Mesenchymal stem cell (in vitro differentiated cells and primary cell): ENCODE data around the gene MYF6.
A peak's percentile ranks its signal among the peaks of the same experiment; 100 is the strongest.

ENCODE experiments used
- DNase-seq: peaks from one replicate; pipeline ENCODE4 v3.0.0-alpha.2; 2013
- H2AFZ ChIP-seq: one replicate; pipeline ENCODE4 v1.6.1; 2013; ENCODE audit warnings: low read depth, mild to moderate bottlenecking, control low read depth, inconsistent platforms, low read length, moderate library complexity
- H2AK5ac ChIP-seq: 2 replicates; pipeline ENCODE4 v1.6.1; 2013; ENCODE audit warnings: low read length, moderate library complexity, mild to moderate bottlenecking, inconsistent platforms; ENCODE audit not compliant: severe bottlenecking
- H2BK120ac ChIP-seq: one replicate; pipeline ENCODE4 v1.6.1; 2013; ENCODE audit warnings: low read depth, mild to moderate bottlenecking, inconsistent platforms, low read length, moderate library complexity
- H2BK12ac ChIP-seq, 2 experiments: one replicate each; pipeline ENCODE4 v1.6.1; 2013; ENCODE audit warnings: inconsistent platforms in 2 of 2, low read length in 2 of 2, mild to moderate bottlenecking in 2 of 2, moderate library complexity in 2 of 2, control low read depth in 1 of 2
- H2BK15ac ChIP-seq: one replicate; pipeline ENCODE4 v1.6.1; 2013; ENCODE audit warnings: mild to moderate bottlenecking, low read depth, inconsistent platforms; ENCODE audit not compliant: poor library complexity, severe bottlenecking
- H2BK5ac ChIP-seq: 2 replicates; pipeline ENCODE4 v1.6.1; 2013; ENCODE audit warnings: low read depth, mild to moderate bottlenecking, low read length, control low read depth, inconsistent platforms; ENCODE audit not compliant: poor library complexity, severe bottlenecking
- H3K14ac ChIP-seq, 2 experiments: one replicate each; pipeline ENCODE4 v1.6.1; 2013; ENCODE audit warnings: inconsistent platforms in 2 of 2, low read length in 2 of 2, control low read depth in 1 of 2, mild to moderate bottlenecking in 1 of 2, moderate library complexity in 1 of 2
- H3K18ac ChIP-seq, 2 experiments: one replicate each; pipeline ENCODE4 v1.6.1; 2013; ENCODE audit warnings: inconsistent platforms in 2 of 2, low read length in 2 of 2, control low read depth in 1 of 2, low read depth in 1 of 2, mild to moderate bottlenecking in 1 of 2
- H3K23ac ChIP-seq, 2 experiments: one replicate each; pipeline ENCODE4 v1.6.1; 2013; ENCODE audit warnings: inconsistent platforms in 2 of 2, low read length in 2 of 2, mild to moderate bottlenecking in 2 of 2, moderate library complexity in 2 of 2, control low read depth in 1 of 2
- H3K27ac ChIP-seq: 2 replicates; pipeline ENCODE4 v1.5.1; 2013; ENCODE audit warnings: mild to moderate bottlenecking, moderate library complexity, low read length, control low read depth, inconsistent platforms; ENCODE audit not compliant: poor library complexity, severe bottlenecking
- H3K27me3 ChIP-seq, 2 experiments: 2 replicates each; pipeline versions ENCODE4 v1.6.1 to v1.7.0; 2013; ENCODE audit warnings: low read length in 2 of 2, mild to moderate bottlenecking in 2 of 2, moderate library complexity in 2 of 2, control low read depth in 1 of 2, inconsistent platforms in 1 of 2; ENCODE audit not compliant: control insufficient read depth in 1 of 2, insufficient read depth in 1 of 2
- H3K36me3 ChIP-seq, 2 experiments: 2 replicates each; pipeline versions ENCODE4 v1.6.1 to v1.7.0; 2013; ENCODE audit warnings: low read length in 2 of 2, control low read depth in 1 of 2, inconsistent platforms in 1 of 2, low read depth in 1 of 2, mild to moderate bottlenecking in 1 of 2; ENCODE audit not compliant: insufficient read depth in 2 of 2, control insufficient read depth in 1 of 2
- H3K4ac ChIP-seq, 2 experiments: one replicate each; pipeline ENCODE4 v1.6.1; 2013; ENCODE audit warnings: inconsistent platforms in 2 of 2, low read length in 2 of 2, mild to moderate bottlenecking in 2 of 2, moderate library complexity in 2 of 2, control low read depth in 1 of 2, low read depth in 1 of 2
- H3K4me1 ChIP-seq: 2 replicates; pipeline ENCODE4 v1.6.1; 2013; ENCODE audit warnings: low read depth, low read length, control low read depth; ENCODE audit not compliant: control insufficient read depth, insufficient read depth
- H3K4me2 ChIP-seq: 2 replicates; pipeline ENCODE4 v1.6.1; 2013; ENCODE audit warnings: low read length, mild to moderate bottlenecking, inconsistent platforms; ENCODE audit not compliant: poor library complexity, severe bottlenecking
- H3K4me3 ChIP-seq, 2 experiments: 2 replicates each; pipeline versions ENCODE4 v1.5.1 to v1.7.0; 2013; ENCODE audit warnings: low read length in 2 of 2, mild to moderate bottlenecking in 2 of 2, control low read depth in 1 of 2, low read depth in 1 of 2; ENCODE audit not compliant: insufficient read depth in 1 of 2
- H3K79me1 ChIP-seq: replicated peaks from 2 replicates; pipeline ENCODE4 v1.6.1; 2013; ENCODE audit warnings: mild to moderate bottlenecking, control low read depth, low read length, inconsistent platforms; ENCODE audit not compliant: poor library complexity, severe bottlenecking
- H3K9ac ChIP-seq: 2 replicates; pipeline ENCODE4 v1.7.0; 2013; ENCODE audit warnings: mild to moderate bottlenecking, low read length, moderate library complexity
- H3K9me3 ChIP-seq: 2 replicates; pipeline ENCODE4 v1.7.0; 2013; ENCODE audit warnings: mild to moderate bottlenecking, low read length; ENCODE audit not compliant: control insufficient read depth
- H4K8ac ChIP-seq: one replicate; pipeline ENCODE4 v1.6.1; 2013; ENCODE audit warnings: inconsistent platforms, mild to moderate bottlenecking, low read length, moderate library complexity
- H4K91ac ChIP-seq: one replicate; pipeline ENCODE4 v1.6.1; 2013; ENCODE audit warnings: mild to moderate bottlenecking, low read length, inconsistent platforms
- WGBS: methylation state at CpG from one replicate; pipeline ENCODE4 v1.1.7; 2013; ENCODE audit warnings: mixed read lengths; 5-methylcytosine and 5-hydroxymethylcytosine counted together

Gene MYF6

GRCh38 chr12:80716696-80717469 lies 9.4 kb downstream of the MYF6 start, which contains the start of gene MYF5:
Gene MYF5 (plus strand): TSS chr12:80716912. CDS start chr12:80717064, 152 bp downstream.
- H4K8ac ChIP-seq = no peak within 1 kb of the TSS
- no peak within 1 kb of the TSS for H4K91ac ChIP-seq
- H2BK5ac ChIP-seq = no peak within 1 kb of the TSS
- H3K27me3 ChIP-seq = peaks cover 0 to 45% of the 10 kb centered on the region in 2 experiments
- no peak within 1 kb of the TSS for H2AFZ ChIP-seq
- H2BK120ac ChIP-seq = no peak within 1 kb of the TSS
- H2BK15ac ChIP-seq = no peak within 1 kb of the TSS
- H3K18ac ChIP-seq = no peak within 1 kb of the TSS
- H3K27ac ChIP-seq = no peak within 1 kb of the TSS
- H3K4me1 ChIP-seq = peaks cover 2% of the 10 kb centered on the region
- peaks cover 2% of the 10 kb centered on the region for H3K9me3 ChIP-seq
- H3K79me1 ChIP-seq = no peaks in the 10 kb centered on the region
- WGBS = 90% methylated on average over 45 of the region's 45 CpGs
- peak within 1 kb of the TSS in 1 of 2 experiments; percentile 45 for H3K4me3 ChIP-seq
- no peak within 1 kb of the TSS for H3K4me2 ChIP-seq
- no peak within 1 kb of the TSS for H3K23ac ChIP-seq
- no peak within 1 kb of the TSS for H2AK5ac ChIP-seq
- no peak within 1 kb of the TSS for H3K4ac ChIP-seq
- H3K9ac ChIP-seq = no peak within 1 kb of the TSS
- DNase-seq = no peak
- no peaks in the 10 kb centered on the region for H3K36me3 ChIP-seq
- H2BK12ac ChIP-seq = no peak within 1 kb of the TSS
- H3K14ac ChIP-seq = no peak within 1 kb of the TSS

- no peak overlapping the region for H4K8ac ChIP-seq
- no peak overlapping the region for H3K4ac ChIP-seq
- no peak overlapping the region for H3K23ac ChIP-seq
- H4K91ac ChIP-seq = no peak overlapping the region
- no peak overlapping the region for H3K18ac ChIP-seq
- no peak overlapping the region for H2BK120ac ChIP-seq
- peak overlapping the region in 1 of 2 experiments; percentile 55 for H3K14ac ChIP-seq
- H3K27ac ChIP-seq = no peak overlapping the region
- no peaks in the 10 kb centered on the region for H3K36me3 ChIP-seq
- H2BK12ac ChIP-seq = no peak overlapping the region
- no peak overlapping the region for H3K9ac ChIP-seq
- DNase-seq = no peak
- no peaks in the 10 kb centered on the region for H3K79me1 ChIP-seq
- H3K9me3 ChIP-seq = peaks cover 2% of the 10 kb centered on the region
- no peak overlapping the region for H2AFZ ChIP-seq
- no peak overlapping the region for H2BK5ac ChIP-seq
- H2BK15ac ChIP-seq = no peak overlapping the region
- H3K27me3 ChIP-seq = peaks cover 0 to 43% of the 10 kb centered on the region in 2 experiments
- peaks cover 2% of the 10 kb centered on the region for H3K4me1 ChIP-seq
- WGBS = 91% methylated on average over 4 of the region's 4 CpGs
- H3K4me2 ChIP-seq = no peak overlapping the region
- no peak overlapping the region for H2AK5ac ChIP-seq
- no peak overlapping the region for H3K4me3 ChIP-seq
Measured at GRCh38 chr12:80717856-80718255, 10.4 kb downstream of the MYF6 start.

- Histone ChIP-seq H3K14ac (no peak overlapping the region), H2BK12ac (no peak overlapping the region), H3K9me3 (peaks cover 2% of the 10 kb centered on the region), H3K4me1 (no peaks in the 10 kb centered on the region), H3K23ac (no peak overlapping the region), H3K4me2 (no peak overlapping the region), H3K18ac (no peak overlapping the region), H3K79me1 (no peaks in the 10 kb centered on the region), H2BK120ac (no peak overlapping the region), H3K27me3 (peaks cover 0 to 27% of the 10 kb centered on the region in 2 experiments), H4K8ac (no peak overlapping the region), H2BK15ac (no peak overlapping the region), H2BK5ac (no peak overlapping the region), H3K4ac (no peak overlapping the region), H3K36me3 (no peaks in the 10 kb centered on the region), H2AK5ac (no peak overlapping the region), H3K27ac (no peak overlapping the region), H3K4me3 (no peak overlapping the region), H4K91ac (no peak overlapping the region), H2AFZ (no peak overlapping the region), H3K9ac (no peak overlapping the region)
- no peak for DNase-seq
- 85% methylated on average over 1 of the region's 1 CpG for WGBS
Measured at GRCh38 chr12:80720516-80720915, 13.1 kb downstream of the MYF6 start.

- Histone ChIP-seq H2AK5ac (no peak overlapping the region), H2AFZ (no peak overlapping the region), H3K27me3 (peaks cover 0 to 19% of the 10 kb centered on the region in 2 experiments), H4K91ac (no peak overlapping the region), H3K36me3 (no peaks in the 10 kb centered on the region), H4K8ac (no peak overlapping the region), H2BK5ac (no peak overlapping the region), H3K4me1 (no peaks in the 10 kb centered on the region), H3K27ac (no peak overlapping the region), H3K9me3 (peaks cover 2% of the 10 kb centered on the region), H3K18ac (no peak overlapping the region), H2BK15ac (no peak overlapping the region), H3K4me3 (no peak overlapping the region), H3K23ac (no peak overlapping the region), H3K4ac (no peak overlapping the region), H3K9ac (no peak overlapping the region), H3K4me2 (no peak overlapping the region), H3K79me1 (no peaks in the 10 kb centered on the region), H2BK12ac (no peak overlapping the region), H2BK120ac (no peak overlapping the region), H3K14ac (no peak overlapping the region)
- DNase-seq = no peak
- WGBS = 96% methylated on average over 3 of the region's 3 CpGs
Measured at GRCh38 chr12:80721326-80721725, 13.9 kb downstream of the MYF6 start.
